ENCODE data around the gene LSM14A.
"Not testable (repeated sequence)": the region's sequence is repeated elsewhere in the genome, so short reads cannot be mapped to it uniquely, and the experiment has no call there.

Gene LSM14A

DNA sequence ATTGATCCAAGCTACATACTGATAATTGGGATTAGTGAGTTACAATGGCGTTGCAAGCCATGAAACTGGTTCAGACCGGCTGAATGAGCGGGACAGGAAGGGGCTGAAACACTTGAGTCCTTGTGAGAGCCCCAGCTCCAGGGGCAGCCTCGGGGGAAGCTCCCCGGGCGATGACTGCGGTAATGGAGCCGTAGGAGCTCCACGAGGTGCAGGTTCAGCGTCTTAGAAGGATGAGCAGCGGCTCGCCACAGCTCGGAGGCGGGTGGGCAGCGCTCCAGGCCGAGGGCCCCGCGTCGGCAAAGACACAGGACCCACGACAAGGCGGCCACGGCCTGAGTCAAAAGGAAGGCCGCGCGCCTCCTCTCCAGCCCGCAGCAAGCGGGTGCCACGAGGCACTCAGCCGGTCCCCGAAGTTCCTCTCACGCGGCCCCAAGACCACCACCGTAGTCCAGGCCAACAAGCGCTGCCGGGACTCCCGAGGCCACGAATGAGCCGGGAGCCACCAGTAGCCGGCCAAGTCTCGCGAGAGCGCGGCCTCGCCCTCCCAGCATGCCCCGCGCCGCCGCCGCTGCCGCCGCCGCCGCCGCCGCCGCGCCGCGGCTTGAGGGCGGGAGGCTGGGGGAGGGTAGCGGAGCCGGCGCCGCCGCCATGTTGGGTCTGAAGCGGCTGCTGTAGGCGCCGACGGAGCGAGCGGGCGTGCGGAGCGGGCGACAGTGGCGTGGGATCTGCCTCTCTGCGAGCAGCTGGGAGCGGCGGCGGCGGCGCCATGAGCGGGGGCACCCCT is at the start of gene LSM14A:
TSS of gene LSM14A (plus strand) at position 628 of the 784 bp plus-strand sequence. CDS start at position 767, 139 bp downstream.
- peak; percentile 91 for DNase-seq (ENCODE audit: low spot score)

DNA sequence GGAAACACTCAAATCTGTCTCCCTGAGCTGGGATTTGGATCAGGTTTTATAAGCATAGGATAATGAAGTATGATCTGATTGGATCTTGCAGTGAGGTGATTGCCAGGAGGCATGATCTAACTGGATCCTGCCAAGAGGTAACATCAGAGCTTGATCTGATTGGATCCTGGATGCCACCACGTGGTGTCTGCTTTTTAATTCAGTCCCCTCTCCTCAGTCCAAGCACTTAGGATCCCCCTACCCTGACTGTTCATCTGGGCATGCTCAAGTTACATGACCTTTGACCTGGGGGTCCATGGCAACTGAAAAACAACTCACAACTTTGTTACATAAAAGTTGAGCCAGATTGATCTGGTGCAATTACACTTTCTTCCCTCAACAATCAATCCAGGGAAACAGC is 47.5 kb upstream of the LSM14A start:
- no peak for DNase-seq (ENCODE audit: low spot score)

DNA sequence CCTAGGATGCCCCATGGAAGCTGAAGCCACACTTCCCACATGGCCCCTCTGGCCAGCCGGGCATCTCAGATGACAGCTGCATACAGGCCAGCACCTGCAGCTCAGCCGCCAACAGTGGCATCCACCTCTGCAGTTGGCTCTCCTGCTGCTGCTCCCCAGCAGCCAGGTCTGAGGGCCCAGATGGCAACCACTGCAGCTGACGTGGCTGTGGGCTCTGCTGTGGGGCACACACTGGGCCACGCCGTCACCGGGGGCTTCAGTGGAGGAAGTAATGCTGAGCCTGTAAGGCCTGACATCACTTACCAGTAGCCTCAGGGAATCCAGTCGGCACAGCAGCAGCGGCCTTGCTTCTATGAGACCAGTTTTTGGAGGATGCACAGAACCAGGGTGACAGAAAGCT is 45.3 kb upstream of the LSM14A start:
- DNase-seq (ENCODE audit: low spot score): no peak

DNA sequence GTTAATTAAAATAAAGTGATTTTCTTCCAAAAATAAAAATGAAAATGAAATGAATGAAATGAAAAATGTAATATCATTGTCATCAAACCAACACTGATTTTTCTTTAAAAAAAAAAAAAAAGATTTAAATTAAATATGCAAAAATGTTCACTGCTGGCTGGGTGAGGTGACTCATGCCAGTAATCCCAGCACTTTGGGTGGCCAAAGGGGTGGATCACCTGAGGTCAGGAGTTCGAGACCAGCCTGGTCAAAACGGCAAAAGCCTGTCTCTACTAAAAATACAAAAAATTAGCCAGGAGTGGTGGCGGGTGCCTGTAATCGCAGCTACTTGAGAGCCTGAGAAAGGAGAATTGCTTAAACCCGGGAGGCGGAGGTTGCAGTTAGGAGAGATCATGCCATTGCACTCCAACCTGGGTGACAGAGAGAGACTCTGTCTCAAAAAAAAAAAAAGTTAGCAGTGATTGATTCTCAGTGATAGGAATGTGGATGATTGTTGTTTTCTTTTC is 44.6 kb upstream of the LSM14A start:
- DNase-seq (ENCODE audit: low spot score): no peak

DNA sequence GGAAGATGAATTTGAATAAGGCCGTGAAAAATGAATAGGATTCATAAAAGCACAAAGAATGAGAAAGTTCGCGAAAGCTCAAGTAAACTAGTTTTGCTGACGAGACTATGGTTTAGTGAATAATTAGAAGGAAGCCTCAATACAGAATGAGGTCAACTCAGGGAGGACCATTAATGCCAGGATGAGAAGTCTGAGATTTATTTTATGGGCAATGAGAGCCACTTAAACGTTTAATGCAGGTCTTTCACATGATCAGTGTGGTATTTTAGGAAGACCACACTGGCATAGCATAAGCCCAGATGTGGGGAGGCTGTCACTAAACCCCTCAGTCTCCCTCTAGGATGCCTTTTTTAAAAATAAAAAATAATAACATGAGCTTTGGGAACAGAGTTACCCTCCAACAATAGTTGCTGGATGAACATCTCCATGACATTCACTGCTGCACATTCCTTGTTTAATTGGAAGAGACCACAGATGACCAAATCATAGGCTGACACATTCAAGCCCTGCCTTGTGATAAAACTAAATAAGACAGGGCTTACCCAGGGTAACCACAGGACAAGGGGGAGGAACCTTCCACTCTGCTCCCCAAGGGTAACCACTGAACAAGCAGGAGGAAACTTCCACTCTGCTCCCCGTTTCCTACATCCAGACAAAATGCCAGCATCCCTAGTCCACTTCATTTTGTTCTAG is 43.6 kb upstream of the LSM14A start:
- DNase-seq (ENCODE audit: low spot score): peak; percentile 26

DNA sequence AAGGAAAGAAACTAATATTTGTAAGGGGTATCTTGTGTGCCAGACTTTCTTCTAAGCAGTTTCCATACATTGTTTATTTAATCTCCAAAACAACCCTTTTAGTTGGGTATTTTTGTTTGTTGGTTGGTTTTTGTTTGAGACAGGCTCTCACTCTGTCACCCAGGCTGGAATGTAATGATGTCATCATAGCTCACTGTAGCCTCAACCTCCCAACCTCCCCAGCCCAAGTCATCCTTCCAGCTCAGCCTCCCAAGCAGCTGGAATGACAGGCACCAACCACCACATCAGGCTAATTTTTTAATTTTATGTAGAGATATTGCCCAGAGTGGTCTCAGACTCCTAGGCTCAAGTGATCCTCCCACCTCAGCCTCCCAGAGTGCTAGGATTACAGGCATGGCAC is 41.2 kb upstream of the LSM14A start:
- no peak for DNase-seq (ENCODE audit: low spot score)

DNA sequence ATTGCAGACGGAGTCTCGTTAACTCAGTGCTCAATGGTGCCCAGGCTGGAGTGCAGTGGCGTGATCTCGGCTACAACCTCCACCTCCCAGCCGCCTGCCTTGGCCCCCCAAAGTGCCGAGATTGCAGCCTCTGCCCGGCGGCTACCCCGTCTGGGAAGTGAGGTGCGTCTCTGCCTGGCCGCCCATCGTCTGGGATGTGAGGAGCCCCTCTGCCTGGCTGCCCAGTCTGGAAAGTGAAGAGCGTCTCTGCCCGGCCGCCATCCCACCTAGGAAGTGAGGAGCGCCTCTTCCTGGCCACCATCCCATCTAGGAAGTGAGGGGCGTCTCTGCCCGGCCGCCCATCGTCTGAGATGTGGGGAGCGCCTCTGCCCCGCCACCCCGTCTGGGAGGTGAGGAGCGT is 40.2 kb upstream of the LSM14A start:
- DNase-seq (ENCODE audit: low spot score): not testable (repeated sequence)

DNA sequence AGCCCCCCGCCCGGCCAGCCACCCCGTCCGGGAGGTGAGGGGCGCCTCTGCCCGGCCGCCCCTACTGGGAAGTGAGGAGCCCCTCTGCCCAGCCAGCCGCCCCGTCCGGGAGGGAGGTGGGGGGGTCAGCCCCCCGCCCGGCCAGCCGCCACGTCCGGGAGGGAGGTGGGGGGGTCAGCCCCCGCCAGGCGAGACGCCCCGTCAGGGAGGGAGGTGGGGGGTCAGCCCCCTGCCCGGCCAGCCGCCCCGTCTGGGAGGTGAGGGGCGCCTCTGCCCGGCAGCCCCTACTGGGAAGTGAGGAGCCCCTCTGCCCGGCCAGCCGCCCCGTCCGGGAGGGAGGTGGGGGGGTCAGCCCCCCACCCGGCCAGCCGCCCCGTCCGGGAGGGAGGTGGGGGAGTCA is 39.6 kb upstream of the LSM14A start:
- DNase-seq (ENCODE audit: low spot score): not testable (repeated sequence)

DNA sequence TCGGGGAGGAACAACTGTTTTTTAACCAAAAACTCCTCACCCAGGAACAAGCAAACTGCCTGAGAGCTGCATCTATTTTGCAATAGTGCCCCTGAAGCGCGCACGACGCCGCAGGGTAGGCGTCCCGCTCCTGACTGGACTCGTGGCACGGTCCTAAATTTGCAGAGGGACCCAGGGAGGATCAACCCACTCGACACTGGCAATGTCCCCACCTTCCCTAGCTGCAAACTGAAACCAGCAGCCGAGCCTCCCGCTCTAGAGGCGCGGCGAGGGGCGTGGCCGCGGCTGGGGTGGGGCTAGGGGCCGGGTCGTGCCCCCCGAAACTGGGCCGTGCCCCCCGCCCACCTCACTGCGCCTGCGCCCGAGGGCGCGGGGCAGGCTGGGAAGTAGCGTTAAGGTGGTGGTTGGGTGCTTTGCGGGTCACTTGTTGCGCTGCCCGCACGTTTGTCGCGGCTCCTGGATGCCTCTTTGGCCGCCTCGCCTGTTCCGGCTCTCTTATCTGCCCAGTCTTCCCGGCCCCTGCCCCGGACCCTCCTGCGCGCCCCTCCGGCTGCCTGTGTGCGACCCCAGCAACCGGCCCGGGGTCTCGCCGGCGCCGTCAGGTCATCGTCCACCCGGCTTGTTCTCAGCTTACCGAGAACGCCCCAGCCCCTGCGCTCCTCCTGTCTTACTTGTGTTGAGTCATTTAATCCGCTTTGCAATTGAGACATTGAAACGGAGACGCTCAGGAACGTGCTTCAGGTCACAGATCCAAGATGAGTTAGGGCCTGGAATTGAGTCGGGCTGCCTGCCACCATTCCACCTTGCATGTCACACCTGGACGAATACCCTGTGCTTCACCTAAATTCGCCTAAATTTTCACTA is 37.9 kb upstream of the LSM14A start:
- peak; percentile 91 for DNase-seq (ENCODE audit: low spot score)

DNA sequence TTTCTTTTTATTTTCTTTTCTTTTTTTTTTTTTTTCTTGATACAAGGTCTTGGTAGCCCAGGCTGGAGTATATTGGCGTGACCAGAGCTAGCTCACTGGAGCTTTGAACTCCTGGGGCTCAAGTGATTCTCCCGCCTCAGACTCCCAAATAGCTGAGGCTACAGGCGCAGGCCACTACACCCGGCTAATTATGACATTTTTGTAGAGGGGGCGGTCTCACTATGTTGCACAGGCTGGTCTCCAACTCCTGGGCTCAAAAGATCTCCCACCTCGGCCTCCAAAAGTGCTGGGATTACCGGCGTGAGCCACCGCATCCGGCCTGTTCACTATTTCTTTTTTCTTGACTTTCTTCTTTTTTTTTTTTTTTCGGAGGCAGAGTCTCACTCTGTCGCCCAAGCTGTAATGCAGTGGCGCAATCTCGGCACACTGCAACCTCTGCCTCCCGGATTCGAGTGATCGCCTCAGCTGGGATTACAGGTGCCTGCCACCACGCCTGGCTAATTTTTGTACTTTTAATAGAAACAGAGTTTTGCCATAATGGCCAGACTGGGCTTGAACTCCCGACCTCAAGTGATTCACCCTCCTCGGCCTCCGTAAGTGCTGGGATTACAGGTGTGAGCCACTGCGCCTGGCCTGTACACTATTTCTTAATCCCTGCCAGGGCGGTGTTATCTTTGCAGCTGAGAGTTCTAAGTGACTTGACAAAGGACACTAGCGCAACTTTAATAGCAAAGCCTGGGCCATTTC is 37.1 kb upstream of the LSM14A start:
- DNase-seq (ENCODE audit: low spot score): no peak

DNA sequence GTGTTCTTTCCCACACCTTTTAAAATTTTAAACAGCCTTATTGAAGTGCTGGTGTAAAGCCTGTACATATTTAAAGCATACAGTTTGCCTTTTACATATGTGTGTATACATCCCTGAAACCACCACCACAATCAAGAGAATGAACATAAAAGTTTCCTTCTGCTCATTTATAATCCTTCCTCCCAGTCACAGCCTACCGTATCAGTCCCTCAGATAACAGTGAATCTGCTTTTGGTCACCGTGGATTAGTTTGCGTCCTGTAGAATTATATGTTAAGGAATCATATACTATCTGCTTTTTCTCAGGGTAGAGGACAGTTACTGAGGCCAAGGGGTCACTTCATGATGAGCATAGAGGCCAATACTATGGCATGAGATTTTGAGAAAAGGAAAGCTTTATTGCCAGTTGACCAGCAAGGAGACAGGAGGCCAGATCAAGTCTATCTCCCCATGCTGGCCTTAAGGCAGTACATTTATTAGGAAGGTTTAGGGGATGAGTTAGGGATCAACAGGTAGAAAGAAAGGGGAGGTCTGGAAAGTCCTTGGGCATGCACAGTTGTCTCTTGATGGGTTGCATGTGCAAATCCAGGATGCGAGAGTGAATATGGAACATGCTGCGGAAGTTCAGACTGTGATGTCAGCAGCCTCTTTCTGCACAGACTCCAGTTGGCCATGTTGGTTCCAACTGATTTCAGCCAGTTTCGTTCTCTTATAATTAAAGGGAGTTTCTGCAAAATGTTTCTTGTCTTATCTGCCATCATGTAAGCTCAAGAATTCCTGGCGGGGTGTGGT is 36.3 kb upstream of the LSM14A start:
- no peak for DNase-seq (ENCODE audit: low spot score)

DNA sequence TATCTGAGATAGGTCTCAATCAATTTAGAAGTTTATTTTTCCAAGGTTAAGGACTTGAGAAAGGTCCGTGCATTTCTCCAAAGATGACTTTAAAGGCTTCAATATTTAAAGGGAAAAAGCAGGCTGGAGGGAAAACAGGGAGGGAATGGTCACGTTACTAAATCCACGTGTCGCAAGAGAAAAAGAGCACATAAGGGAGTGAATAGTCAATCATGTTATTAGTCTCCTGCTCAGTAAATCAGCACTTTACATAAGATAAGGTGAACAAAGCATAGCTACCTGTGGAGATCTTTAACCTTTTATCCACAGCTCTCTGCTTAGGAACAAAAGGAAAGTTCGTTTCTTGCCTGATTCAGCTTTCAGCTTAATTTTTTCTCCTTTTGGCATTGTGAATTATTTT is 31.3 kb upstream of the LSM14A start:
- DNase-seq (ENCODE audit: low spot score): no peak

DNA sequence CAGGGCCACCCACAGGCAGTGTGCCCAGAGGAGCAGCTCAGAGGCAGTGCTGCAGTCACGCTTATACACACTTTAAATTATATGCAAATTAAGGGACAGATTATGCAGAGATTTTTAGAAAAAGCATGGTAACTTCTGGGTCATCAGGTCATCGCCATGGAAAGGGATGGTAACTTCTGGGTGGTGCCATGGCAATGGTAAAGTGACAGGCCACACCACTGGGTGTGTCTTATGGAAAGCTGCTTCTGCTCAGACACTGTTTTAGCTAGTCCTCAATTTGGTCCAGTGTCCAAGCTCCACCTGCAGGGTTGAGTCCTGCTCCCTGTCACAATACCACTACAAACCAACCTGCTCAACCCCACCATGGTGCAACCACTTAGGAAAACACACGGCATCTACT is 29.9 kb upstream of the LSM14A start:
- DNase-seq (ENCODE audit: low spot score): no peak

DNA sequence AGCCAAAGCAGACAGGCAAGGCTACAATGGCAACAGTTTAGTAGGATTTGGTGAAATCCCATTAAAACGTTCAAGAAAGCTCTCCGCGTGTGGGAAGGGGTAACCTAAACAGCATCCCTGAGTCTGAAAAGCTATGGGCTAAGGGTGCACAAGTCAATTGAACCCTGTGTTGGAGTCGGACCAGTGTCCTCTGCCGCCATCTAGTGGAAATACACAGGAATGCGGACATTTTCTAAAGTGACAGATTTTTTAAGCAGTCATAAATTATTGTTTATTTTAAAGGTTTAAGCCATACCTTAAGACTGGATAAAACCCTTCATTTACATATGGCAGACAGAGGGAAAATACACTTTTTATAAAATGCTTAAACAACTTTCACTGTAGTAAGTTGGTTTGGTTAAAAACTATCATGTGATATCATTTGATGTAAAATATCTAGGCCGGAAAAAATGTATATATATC is 26.5 kb upstream of the LSM14A start:
- DNase-seq (ENCODE audit: low spot score): peak; percentile 73

DNA sequence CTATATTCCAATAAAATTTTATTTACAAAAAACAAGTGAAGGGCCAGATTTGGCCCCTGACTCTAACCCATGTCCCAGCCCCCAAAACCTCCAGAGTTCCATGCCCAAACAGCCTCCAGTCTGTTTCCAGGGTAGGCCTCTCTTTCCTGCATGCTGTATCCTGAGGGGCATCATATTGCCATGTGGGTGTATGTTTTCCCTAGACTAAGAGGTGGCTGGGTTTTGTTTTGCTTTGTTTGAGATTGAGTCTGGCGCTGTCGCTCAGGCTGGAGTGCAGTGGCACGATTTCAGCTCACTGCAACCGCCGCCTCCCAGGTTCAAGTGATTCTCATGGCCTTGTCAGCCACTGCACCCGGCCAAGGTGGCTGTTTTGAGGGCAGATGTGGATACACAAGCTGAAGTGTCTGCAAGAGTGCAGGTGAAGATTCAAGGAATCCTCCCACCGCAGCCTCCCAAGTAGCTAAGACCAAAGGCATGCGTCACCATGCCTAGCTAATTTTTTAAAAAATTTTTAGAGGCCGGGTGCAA is 23.6 kb upstream of the LSM14A start:
- DNase-seq (ENCODE audit: low spot score): no peak

DNA sequence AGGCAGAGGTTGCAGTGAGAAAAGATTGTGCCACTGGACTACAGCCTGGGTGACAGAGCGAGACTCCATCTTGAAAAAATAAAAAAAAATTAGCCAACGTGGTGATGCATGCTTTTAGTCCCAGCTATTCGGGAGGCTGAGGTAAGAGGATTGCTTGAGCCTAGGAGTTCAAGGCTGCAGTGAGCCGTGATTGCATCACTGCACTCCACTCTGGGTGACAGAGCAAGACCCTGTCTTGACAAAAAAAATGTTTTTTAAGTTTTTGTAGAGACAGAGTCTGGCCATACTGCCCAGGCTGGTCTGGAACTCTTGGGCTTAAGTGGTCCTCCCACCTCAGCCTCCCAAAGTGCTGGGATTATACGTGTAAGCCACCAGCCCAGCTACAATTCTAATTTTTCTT is 22.4 kb upstream of the LSM14A start:
- no peak for DNase-seq (ENCODE audit: low spot score)

DNA sequence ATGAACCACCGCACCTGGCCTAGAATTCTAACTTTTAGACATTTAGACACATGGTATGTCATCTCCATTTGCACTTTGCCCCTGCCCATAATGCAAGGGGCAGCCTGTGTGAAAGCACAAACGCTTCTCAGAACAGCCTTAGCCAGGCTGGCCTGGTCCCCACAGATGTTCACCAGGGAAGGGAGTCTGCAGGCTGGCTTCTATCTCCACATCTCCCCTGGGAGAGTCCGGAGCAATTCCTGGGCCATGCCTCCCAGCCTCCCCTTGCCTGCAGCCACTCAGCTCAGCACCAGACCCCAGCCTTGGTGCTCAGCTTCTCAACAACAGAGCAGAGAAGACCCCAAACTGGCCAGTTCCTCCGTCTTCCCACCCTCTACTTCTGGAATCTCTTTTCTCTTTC is 21.7 kb upstream of the LSM14A start:
- DNase-seq (ENCODE audit: low spot score): no peak

DNA sequence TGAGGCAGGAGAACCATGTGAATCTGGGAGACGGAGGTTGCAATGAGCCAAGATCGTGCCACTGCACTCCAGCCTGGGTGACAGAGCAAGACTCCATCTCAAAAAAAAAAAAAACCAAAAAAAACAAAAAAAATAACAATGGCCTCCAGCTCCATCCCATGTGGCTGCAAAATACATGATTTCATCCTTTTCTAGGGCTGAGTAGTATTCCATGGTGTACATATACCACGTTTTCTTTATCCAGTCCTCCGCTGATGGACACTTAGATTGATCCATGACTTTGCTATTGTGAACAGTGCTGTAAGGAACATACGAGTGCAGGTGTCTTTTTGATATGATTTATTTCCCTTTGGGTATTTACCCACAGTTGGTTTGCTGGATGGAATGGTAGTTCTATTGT is 20.9 kb upstream of the LSM14A start:
- no peak for DNase-seq (ENCODE audit: low spot score)

DNA sequence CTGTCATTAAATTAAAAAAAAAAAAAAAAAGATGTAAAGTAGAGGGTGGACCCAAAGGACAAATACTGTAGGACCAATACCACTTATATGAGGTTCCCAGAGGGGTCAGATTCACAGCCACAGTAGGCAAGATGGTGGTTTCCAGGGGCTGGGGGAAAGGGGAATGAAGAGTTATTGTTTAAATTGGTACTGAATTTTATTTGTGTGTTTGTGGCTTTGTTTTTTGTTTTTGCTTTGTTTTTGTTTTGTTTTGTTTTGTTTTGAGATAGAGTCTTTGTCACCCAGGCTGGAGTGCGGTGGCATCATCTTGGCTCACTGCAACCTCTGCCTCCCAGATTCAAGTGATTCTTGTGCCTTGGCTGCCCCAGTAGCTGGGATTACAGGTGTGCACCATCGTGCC is 17.9 kb upstream of the LSM14A start:
- DNase-seq (ENCODE audit: low spot score): no peak

DNA sequence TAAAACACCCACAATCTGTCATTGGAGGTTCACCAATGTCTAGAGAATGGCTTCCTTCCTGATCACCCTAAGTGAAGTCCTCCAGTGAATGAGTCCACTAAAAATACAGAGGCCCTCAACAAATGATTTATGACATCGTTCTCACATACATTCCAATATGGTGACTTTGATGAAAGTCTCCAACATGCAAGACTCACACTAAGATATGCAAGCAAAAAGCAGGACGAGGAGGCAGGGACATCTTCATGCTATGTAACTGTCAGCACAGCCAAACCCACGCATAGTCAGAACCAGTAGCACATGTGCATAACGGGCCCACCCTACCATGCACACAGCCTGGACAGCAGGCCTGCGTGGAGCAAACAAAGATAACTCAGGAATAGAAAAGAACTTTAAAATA is 16.6 kb upstream of the LSM14A start:
- no peak for DNase-seq (ENCODE audit: low spot score)

DNA sequence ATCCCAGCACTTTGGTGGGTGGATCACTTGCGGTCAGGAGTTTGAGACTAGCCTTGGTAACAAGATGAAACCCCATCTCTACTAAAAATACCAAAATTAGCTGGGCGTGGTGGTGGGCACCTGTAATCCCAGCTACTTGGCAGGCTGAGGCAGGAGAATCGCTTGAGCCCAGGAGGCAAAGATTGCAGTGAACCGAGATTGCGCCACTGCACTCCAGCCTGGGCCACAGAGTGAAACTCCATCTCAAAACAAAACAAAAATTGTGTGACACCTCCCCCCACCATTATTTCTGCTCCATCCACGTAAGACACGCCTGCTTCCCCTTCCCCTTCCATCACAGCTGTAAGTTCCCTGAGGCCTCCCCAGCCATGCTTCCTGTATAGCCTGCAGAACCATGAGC is 13.3 kb upstream of the LSM14A start:
- DNase-seq (ENCODE audit: low spot score): not testable (repeated sequence)
